Activated CD4-positive, alpha-beta memory T cell treated with anti-CD3 and anti-CD28 coated beads, Interleukin-2, amount 10 ng/mL, durations not matched to agents 7 days and 5 days (primary cell): ENCODE measurements around the gene EFHD1. TPM values are rescaled to one million over a fixed set of nuclear protein-coding genes. Genes with fewer than 3 reads are reported as not detected.
A peak's percentile ranks its signal among the peaks of the same experiment; 100 is the strongest.
"Not testable (repeated sequence)": the region's sequence is repeated elsewhere in the genome, so short reads cannot be mapped to it uniquely, and the experiment has no call there.

Source experiments
- CTCF ChIA-PET: fragments of 350-600 bp; sonication (Branson Sonifier 250); formaldehyde crosslinking; loops from one replicate; lab custom pipeline; 2021; ENCODE audit warnings: antibody characterized with exemption, inconsistent platforms; lab: Charles Lee
- POLR2A ChIA-PET: fragments of 350-600 bp; sonication (Branson Sonifier 250); formaldehyde crosslinking; loops from one replicate; lab custom pipeline; 2021; ENCODE audit warnings: antibody characterized with exemption; lab: Charles Lee
- DNase-seq: peaks from one replicate; pipeline ENCODE4 v3.0.0-alpha.2; 2020
- H3K27ac Mint-ChIP-seq: one replicate; pipeline ENCODE4 v1.8.0; 2021; ENCODE audit warnings: mild to moderate bottlenecking, mixed read lengths
- H3K27me3 Mint-ChIP-seq: one replicate; pipeline ENCODE4 v1.8.0; 2021; ENCODE audit warnings: mixed read lengths
- H3K36me3 Mint-ChIP-seq: one replicate; pipeline ENCODE4 v1.8.0; 2021; ENCODE audit warnings: low read depth, mixed read lengths
- H3K4me1 Mint-ChIP-seq: one replicate; pipeline ENCODE4 v1.8.0; 2021; ENCODE audit warnings: mixed read lengths
- H3K4me3 Mint-ChIP-seq: one replicate; pipeline ENCODE4 v1.8.0; 2021; ENCODE audit warnings: mild to moderate bottlenecking, mixed read lengths
- H3K9me3 Mint-ChIP-seq: one replicate; pipeline ENCODE4 v1.8.0; 2021; ENCODE audit warnings: mixed read lengths
- total RNA-seq, 2 experiments: library from RNA; stranded (reverse); gene quantifications; one replicate each; pipeline ENCODE4 v1.2.3, GENCODE V29; 2021

The EFHD1 gene
- total RNA-seq, 2 experiments from 2014 or later = 2.0 to 2.7 TPM

DNA sequence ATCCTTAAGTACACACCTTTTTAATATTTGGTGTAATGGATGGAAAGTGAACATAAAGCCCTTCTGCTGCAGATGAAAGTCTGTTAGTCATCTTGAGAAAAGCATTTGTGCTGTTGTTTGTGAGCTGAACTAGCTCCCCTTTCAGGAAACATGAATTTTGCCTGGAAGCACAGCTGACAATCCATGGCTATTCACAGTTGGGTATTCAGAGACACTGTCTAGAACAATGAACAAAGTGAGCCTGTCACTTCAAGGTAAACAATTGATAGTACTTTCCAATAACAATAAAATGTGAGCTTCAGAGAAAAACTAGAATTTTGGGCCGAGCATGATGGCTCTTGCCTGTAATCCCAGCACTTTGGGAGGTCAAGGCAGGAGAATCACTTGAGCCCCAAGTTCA, 6.8 kb upstream of the EFHD1 start:
- Mint-ChIP-seq H3K27ac (no peak overlapping the region), H3K36me3 (no peaks in the 10 kb centered on the region), H3K4me3 (no peak overlapping the region), H3K4me1 (peaks cover 4% of the 10 kb centered on the region), H3K9me3 (no peaks in the 10 kb centered on the region), H3K27me3 (peaks cover 13% of the 10 kb centered on the region)
- ChIA-PET POLR2A (no interaction called here), CTCF (interaction anchor here (2.4 kb wide), 1 partner anchor 14 kb away, joined by 5 read pairs; no protein-coding TSS in a partner anchor)
- no peak for DNase-seq

GRCh38 chr2:232628466-232629128, 4.8 kb upstream of the EFHD1 start:
- H3K4me1 Mint-ChIP-seq = peaks cover 9% of the 10 kb centered on the region
- peaks cover 19% of the 10 kb centered on the region for H3K27me3 Mint-ChIP-seq
- H3K36me3 Mint-ChIP-seq = no peaks in the 10 kb centered on the region
- POLR2A ChIA-PET = no interaction called here
- H3K27ac Mint-ChIP-seq = no peak overlapping the region
- no peaks in the 10 kb centered on the region for H3K9me3 Mint-ChIP-seq
- no peak overlapping the region for H3K4me3 Mint-ChIP-seq
- CTCF ChIA-PET = no interaction called here
- no peak for DNase-seq

- Mint-ChIP-seq H3K27me3 (peaks cover 18% of the 10 kb centered on the region), H3K36me3 (no peaks in the 10 kb centered on the region), H3K27ac (no peak overlapping the region), H3K4me3 (no peak overlapping the region), H3K4me1 (peaks cover 9% of the 10 kb centered on the region), H3K9me3 (no peaks in the 10 kb centered on the region)
- DNase-seq = no peak
- POLR2A ChIA-PET = no interaction called here
- CTCF ChIA-PET = no interaction called here
These were observed 4.3 kb upstream of the EFHD1 start for GRCh38 chr2:232629129-232629475.

- Mint-ChIP-seq H3K27me3 (peaks cover 36% of the 10 kb centered on the region), H3K27ac (no peak overlapping the region), H3K4me3 (peak overlapping the region; percentile 39), H3K4me1 (peaks cover 8% of the 10 kb centered on the region), H3K36me3 (no peaks in the 10 kb centered on the region), H3K9me3 (no peaks in the 10 kb centered on the region)
- no peak for DNase-seq
- CTCF ChIA-PET = interaction anchor here (0.6 to 1.3 kb wide), 3 partner anchors 27 to 82 kb away, joined by 3 to 5 read pairs (median 3); no protein-coding TSS in a partner anchor
- POLR2A ChIA-PET = interaction anchor here (0.5 kb wide), 1 partner anchor 883 kb away, joined by 5 read pairs; no protein-coding TSS in a partner anchor
These were observed 1.0 kb upstream of the EFHD1 start for GRCh38 chr2:232632229-232632903.

- H3K4me3 Mint-ChIP-seq = peak overlapping the region; percentile 39
- peaks cover 7% of the 10 kb centered on the region for H3K4me1 Mint-ChIP-seq
- no peak for DNase-seq
- no peaks in the 10 kb centered on the region for H3K36me3 Mint-ChIP-seq
- ChIA-PET POLR2A (interaction anchor here (0.5 kb wide), 1 partner anchor 883 kb away, joined by 5 read pairs; no protein-coding TSS in a partner anchor), CTCF (interaction anchor here (0.9 to 1.3 kb wide), 4 partner anchors 22 to 51 kb away, joined by 3 to 5 read pairs (median 3); no protein-coding TSS in a partner anchor)
- peaks cover 37% of the 10 kb centered on the region for H3K27me3 Mint-ChIP-seq
- H3K9me3 Mint-ChIP-seq = no peaks in the 10 kb centered on the region
- no peak overlapping the region for H3K27ac Mint-ChIP-seq
These were observed 446 bp upstream of the EFHD1 start for GRCh38 chr2:232632904-232633412.

DNA sequence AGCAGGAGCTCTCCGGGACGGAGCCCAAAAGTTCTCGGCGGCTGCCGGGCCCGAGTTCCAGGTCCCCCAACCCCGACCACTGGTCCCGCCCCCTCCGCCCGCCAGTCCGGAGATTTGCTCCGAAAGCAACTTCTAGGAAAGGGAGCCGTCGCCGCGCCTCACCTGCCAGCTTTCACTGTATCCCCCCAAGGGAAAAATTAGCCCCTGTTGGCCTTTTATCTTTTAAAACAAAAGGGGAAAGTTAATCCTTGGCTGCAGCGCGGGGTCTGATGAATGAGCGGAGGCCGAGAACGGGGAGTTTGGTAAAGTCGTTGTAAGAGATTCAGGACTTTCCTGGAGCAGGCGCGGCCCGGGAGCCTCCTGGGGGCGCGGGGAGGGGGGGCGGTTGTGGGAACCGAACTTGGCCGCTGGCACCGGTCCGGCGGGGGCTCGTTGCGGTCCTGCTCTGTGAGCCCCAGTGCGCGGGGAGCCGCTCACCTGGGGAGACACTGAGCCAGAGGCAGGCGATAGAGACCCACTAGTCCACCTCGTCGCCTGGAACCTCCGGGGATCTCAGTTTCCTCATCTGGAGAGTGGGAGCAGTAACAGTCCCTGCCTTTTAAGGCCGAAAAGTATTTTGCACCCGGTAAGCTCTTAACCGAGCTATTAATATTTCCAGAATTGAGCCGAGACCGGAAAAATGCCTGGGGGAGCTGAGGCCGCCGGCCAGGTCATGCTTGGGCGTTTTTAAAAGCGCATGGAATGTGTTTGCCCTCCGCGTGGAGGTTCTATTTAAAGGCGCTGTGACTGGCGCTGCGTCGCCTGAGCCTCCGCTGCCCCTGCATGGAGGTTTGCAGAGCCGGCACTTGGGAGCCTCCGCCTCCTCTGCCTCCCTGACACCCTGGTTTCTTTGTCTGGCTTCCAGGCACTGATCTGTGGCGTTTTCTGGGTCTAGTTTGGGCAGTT, 1.1 kb downstream of the EFHD1 start:
- POLR2A ChIA-PET = interaction anchor here (1.0 kb wide), 1 partner anchor 83 kb away, joined by 3 read pairs; no protein-coding TSS in a partner anchor
- Mint-ChIP-seq H3K36me3 (no peaks in the 10 kb centered on the region), H3K27me3 (peaks cover 49% of the 10 kb centered on the region), H3K27ac (no peak overlapping the region), H3K4me3 (no peak overlapping the region), H3K4me1 (peaks cover 7% of the 10 kb centered on the region), H3K9me3 (no peaks in the 10 kb centered on the region)
- CTCF ChIA-PET = interaction anchor here (0.9 kb wide), 1 partner anchor 23 kb away, joined by 3 read pairs; no protein-coding TSS in a partner anchor
- no peak for DNase-seq

DNA sequence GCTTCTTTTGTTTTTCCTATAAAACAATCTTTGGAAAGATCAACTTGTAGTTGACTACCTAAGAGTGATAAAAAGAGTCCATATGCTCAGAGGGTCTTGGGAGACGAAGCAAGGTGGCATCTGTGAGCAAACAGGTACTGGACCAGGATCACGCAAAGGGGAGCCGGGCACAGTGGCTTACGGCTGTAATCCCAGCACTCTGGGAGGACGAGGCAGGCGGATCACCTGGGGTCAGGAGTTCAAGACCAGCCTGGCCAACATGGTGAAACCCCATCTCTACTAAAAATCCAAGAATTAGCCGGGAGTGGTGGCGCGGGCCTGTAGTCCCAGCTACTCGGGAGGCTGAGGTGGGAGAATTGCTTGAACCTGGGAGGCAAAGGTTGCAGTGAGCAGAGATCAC, 2.0 kb downstream of the EFHD1 start:
- H3K27ac Mint-ChIP-seq, H3K4me3 Mint-ChIP-seq, DNase-seq, CTCF ChIA-PET, H3K9me3 Mint-ChIP-seq, H3K36me3 Mint-ChIP-seq, H3K4me1 Mint-ChIP-seq, POLR2A ChIA-PET: not testable (repeated sequence)
- H3K27me3 Mint-ChIP-seq = peaks cover 53% of the 10 kb centered on the region

DNA sequence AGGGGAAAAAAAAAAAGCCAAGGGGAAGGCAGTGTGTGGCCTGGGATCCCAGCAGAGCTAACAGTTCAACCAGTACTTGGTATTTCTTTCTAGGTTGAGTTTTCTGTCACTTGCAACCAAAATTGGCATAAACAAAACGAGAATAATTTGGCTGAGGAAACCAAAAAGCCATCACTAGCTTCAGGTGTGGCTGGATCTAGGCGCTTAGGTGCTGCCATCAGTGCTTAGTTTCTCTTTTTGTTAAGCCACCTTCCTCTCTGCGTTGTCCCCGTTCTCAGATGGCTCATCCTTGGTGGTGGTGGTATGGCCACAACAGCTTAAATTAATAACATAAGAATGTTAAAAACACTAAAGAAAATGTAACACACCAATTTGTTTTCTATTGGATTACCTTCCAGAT, 2.4 kb downstream of the EFHD1 start:
- no peak overlapping the region for H3K27ac Mint-ChIP-seq
- no peaks in the 10 kb centered on the region for H3K9me3 Mint-ChIP-seq
- ChIA-PET CTCF (no interaction called here), POLR2A (no interaction called here)
- H3K36me3 Mint-ChIP-seq = no peaks in the 10 kb centered on the region
- DNase-seq = no peak
- H3K27me3 Mint-ChIP-seq = peaks cover 56% of the 10 kb centered on the region
- no peak overlapping the region for H3K4me3 Mint-ChIP-seq
- H3K4me1 Mint-ChIP-seq = peaks cover 7% of the 10 kb centered on the region

DNA sequence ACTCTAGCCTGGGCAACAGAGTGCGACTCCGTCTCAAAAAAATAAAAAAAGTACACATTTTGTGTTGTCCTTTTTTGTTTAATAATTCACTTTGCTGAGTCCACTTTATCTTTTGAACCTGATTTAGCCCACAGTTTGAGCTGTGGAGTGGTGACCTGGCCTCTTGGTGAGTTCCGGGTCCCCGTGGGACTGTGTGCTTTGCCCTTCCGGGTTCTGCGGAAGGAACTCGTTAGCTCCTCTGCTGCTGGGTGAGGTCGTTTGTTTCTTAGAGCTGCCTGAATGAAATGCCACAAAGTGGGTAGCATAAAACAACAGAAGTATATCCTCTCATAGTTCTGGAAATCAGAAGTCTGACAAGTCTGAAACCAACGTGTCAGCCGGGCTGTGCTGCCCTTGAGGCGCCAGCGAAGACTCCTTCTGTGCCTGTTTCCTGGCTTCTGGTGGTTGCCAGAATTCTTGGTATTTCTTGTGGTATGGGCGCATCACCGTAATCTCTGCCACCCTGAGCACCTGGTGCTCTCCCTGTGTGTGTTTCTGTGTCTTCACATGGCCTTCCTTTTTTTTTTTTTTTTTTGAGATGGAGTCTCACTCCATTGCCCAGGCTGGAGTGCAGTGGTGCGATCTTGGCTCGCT, 3.5 kb downstream of the EFHD1 start:
- peak overlapping the region; percentile 43 for H3K27ac Mint-ChIP-seq
- H3K9me3 Mint-ChIP-seq = no peaks in the 10 kb centered on the region
- POLR2A ChIA-PET = no interaction called here
- H3K4me1 Mint-ChIP-seq = peaks cover 7% of the 10 kb centered on the region
- H3K27me3 Mint-ChIP-seq = peaks cover 54% of the 10 kb centered on the region
- no peaks in the 10 kb centered on the region for H3K36me3 Mint-ChIP-seq
- DNase-seq = no peak
- CTCF ChIA-PET = no interaction called here
- no peak overlapping the region for H3K4me3 Mint-ChIP-seq

DNA sequence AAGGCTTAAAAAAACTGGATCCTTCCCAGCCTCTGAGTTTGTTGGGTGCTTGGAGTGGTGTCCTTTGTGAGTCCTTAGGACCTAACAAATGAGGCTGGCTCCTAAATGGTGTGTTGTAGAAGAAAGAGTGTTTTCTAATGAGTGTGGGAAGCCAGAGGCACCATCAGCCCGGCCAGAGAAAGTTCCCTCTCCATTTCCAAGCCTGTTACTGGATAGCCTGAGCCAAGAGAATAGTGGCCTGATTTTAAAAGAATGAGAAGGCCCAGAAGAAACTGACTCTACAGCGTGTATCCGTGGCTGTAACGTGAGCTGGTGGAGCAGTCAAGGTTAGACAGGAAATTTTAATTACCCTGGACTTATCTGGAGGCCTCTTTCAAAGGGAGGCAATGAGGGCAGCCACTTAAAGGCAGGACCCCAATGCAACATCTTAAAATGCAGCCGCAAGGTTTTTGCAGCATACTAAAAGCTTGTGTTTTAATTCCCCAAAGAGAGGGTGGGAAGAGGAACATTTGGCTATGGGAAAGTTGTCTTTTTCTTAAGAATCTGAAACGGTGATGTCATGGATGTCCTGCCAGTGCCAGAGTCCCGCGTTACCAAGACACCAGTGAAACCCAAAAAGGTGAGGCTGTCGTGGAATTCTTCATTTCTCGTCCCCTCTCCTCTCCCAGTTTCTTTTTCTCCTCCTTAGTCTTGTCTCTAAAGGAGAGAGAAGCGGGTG, 4.6 kb downstream of the EFHD1 start:
- no peak for DNase-seq
- POLR2A ChIA-PET = no interaction called here
- Mint-ChIP-seq H3K4me3 (no peak overlapping the region), H3K9me3 (no peaks in the 10 kb centered on the region), H3K4me1 (peaks cover 3% of the 10 kb centered on the region), H3K27me3 (peaks cover 45% of the 10 kb centered on the region), H3K27ac (no peak overlapping the region), H3K36me3 (no peaks in the 10 kb centered on the region)
- CTCF ChIA-PET = no interaction called here

DNA sequence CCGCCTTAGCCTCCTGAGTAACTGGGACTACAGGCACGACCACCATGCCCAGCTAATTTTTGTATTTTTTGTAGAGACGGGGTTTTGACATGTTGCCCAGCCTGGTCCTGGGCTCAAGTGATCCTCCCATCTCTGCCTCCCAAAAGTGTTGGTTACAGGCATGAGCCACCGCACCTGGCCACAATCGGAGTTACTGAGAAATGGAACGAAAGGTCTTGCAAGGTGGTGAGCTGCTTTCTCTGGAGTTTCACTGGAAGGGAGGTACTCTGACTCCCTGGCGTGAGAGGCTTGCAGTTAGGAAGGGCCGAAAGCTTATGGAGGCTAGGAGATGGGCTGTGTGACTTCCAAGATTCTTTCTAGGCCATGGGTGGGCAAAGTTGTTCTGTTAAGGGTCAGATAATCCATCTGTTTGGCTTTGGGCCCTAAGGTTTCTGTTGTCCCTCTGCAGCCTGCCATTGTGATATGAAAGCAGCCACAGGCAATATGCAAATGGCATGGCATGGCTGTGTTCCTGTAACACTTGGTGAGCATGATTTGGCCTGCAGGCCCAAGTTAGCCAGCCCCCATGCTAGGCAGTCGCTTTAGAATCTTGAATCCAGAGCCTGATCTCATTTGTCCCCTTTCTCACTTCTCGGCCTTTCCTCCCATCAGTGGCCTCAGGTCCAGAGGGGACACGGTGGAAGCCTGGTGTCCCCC, 7.9 kb downstream of the EFHD1 start:
- H3K4me1 Mint-ChIP-seq = peaks cover 3% of the 10 kb centered on the region
- no peaks in the 10 kb centered on the region for H3K9me3 Mint-ChIP-seq
- POLR2A ChIA-PET = no interaction called here
- H3K4me3 Mint-ChIP-seq = no peak overlapping the region
- H3K27me3 Mint-ChIP-seq = peaks cover 28% of the 10 kb centered on the region
- no peaks in the 10 kb centered on the region for H3K36me3 Mint-ChIP-seq
- H3K27ac Mint-ChIP-seq = no peak overlapping the region
- CTCF ChIA-PET = interaction anchor here (0.6 to 0.7 kb wide), 2 partner anchors 384 to 1024 kb away, joined by 3 read pairs; no protein-coding TSS in a partner anchor
- DNase-seq = no peak
